ENCODE results near the gene HTR3B.

DNA sequence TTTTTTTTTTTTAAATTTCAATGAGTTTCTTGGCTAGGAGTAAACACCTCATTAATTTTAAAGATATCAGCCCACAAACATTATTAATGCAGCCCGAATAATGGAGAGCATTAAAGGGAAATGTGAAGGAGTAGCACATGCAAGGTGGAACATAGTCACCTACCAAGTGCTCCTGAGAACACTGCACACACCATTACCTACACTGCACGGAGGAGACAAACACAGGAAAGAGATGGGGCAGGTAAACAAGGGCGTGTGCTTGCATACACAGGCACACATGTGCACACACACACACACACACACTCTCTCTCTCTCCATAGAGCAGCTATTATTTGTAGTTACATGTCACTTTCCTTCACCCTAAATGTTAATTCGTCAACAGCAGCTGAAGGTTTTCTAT lies 30.2 kb downstream of the HTR3B start:
- TF ChIP-seq ZNF8 (CRISPR knock-in tag; IDR thresholded peaks at IDR 0.05) = no peak
- no peak for TF ChIP-seq PPARA (CRISPR knock-in tag; IDR thresholded peaks at IDR 0.05; ENCODE audit: borderline replicate concordance)
- TF ChIP-seq RARB (CRISPR knock-in tag; IDR thresholded peaks at IDR 0.05) = no peak
- TF ChIP-seq TOX (CRISPR knock-in tag; IDR thresholded peaks at IDR 0.05; ENCODE audit: borderline replicate concordance) = no peak
- TF ChIP-seq ESRRG (CRISPR knock-in tag; IDR thresholded peaks at IDR 0.05) = no peak
- TF ChIP-seq, protein P1, sequence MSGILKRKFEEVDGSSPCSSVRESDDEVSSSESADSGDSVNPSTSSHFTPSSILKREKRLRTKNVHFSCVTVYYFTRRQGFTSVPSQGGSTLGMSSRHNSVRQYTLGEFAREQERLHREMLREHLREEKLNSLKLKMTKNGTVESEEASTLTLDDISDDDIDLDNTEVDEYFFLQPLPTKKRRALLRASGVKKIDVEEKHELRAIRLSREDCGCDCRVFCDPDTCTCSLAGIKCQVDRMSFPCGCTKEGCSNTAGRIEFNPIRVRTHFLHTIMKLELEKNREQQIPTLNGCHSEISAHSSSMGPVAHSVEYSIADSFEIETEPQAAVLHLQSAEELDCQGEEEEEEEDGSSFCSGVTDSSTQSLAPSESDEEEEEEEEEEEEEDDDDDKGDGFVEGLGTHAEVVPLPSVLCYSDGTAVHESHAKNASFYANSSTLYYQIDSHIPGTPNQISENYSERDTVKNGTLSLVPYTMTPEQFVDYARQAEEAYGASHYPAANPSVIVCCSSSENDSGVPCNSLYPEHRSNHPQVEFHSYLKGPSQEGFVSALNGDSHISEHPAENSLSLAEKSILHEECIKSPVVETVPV (CRISPR knock-in tag; IDR thresholded peaks at IDR 0.05) = no peak
- TF ChIP-seq, protein P2, sequence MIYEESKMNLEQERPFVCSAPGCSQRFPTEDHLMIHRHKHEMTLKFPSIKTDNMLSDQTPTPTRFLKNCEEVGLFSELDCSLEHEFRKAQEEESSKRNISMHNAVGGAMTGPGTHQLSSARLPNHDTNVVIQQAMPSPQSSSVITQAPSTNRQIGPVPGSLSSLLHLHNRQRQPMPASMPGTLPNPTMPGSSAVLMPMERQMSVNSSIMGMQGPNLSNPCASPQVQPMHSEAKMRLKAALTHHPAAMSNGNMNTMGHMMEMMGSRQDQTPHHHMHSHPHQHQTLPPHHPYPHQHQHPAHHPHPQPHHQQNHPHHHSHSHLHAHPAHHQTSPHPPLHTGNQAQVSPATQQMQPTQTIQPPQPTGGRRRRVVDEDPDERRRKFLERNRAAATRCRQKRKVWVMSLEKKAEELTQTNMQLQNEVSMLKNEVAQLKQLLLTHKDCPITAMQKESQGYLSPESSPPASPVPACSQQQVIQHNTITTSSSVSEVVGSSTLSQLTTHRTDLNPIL (CRISPR knock-in tag; IDR thresholded peaks at IDR 0.05; ENCODE audit: low read depth) = no peak
- TF ChIP-seq, protein P3, sequence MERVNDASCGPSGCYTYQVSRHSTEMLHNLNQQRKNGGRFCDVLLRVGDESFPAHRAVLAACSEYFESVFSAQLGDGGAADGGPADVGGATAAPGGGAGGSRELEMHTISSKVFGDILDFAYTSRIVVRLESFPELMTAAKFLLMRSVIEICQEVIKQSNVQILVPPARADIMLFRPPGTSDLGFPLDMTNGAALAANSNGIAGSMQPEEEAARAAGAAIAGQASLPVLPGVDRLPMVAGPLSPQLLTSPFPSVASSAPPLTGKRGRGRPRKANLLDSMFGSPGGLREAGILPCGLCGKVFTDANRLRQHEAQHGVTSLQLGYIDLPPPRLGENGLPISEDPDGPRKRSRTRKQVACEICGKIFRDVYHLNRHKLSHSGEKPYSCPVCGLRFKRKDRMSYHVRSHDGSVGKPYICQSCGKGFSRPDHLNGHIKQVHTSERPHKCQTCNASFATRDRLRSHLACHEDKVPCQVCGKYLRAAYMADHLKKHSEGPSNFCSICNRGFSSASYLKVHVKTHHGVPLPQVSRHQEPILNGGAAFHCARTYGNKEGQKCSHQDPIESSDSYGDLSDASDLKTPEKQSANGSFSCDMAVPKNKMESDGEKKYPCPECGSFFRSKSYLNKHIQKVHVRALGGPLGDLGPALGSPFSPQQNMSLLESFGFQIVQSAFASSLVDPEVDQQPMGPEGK (CRISPR knock-in tag; IDR thresholded peaks at IDR 0.05; ENCODE audit: borderline replicate concordance) = no peak
